Mesothelial cell of epicardium (in vitro differentiated cells): ENCODE data around the gene ATP6V0B. TPM values are rescaled to one million over a fixed set of nuclear protein-coding genes. Genes with fewer than 3 reads are reported as not detected.

Experiments used
- DNase-seq, 2 experiments: peaks; one replicate each; pipeline ENCODE4 v3.0.0; 2021; ENCODE audit warnings: low spot score in 2 of 2; ENCODE audit not compliant: unreplicated experiment in 2 of 2
- H3K27ac Mint-ChIP-seq: 2 replicates; pipeline ENCODE4 v1.8.0; 2021; ENCODE audit warnings: mixed read lengths
- H3K27me3 Mint-ChIP-seq: 2 replicates; pipeline ENCODE4 v1.8.0; 2021; ENCODE audit warnings: low read depth, mixed read lengths
- H3K36me3 Mint-ChIP-seq: 2 replicates; pipeline ENCODE4 v1.8.0; 2021; ENCODE audit warnings: mixed read lengths
- H3K4me1 Mint-ChIP-seq: 2 replicates; pipeline ENCODE4 v1.8.0; 2021; ENCODE audit warnings: mixed read lengths
- H3K4me3 Mint-ChIP-seq: 2 replicates; pipeline ENCODE4 v1.8.0; 2021; ENCODE audit warnings: mild to moderate bottlenecking, moderate library complexity, mixed read lengths
- H3K9me3 Mint-ChIP-seq: 2 replicates; pipeline ENCODE4 v1.8.0; 2021; ENCODE audit warnings: mixed read lengths
- total RNA-seq: library from RNA; stranded (reverse); gene quantifications from 3 replicates; pipeline ENCODE4 v1.2.1, GENCODE V29; 2021
- TF ChIP-seq, protein P1 (sequence below): fragments of 200-600 bp; sonication (generic); IDR thresholded peaks from one replicate; pipeline ENCODE4 v1.5.0; 2021; ENCODE audit warnings: antibody characterized with exemption; ENCODE audit not compliant: unreplicated experiment

ATP6V0B gene
- total RNA-seq, 1 donor from 2014 or later: 72.8 TPM

DNA sequence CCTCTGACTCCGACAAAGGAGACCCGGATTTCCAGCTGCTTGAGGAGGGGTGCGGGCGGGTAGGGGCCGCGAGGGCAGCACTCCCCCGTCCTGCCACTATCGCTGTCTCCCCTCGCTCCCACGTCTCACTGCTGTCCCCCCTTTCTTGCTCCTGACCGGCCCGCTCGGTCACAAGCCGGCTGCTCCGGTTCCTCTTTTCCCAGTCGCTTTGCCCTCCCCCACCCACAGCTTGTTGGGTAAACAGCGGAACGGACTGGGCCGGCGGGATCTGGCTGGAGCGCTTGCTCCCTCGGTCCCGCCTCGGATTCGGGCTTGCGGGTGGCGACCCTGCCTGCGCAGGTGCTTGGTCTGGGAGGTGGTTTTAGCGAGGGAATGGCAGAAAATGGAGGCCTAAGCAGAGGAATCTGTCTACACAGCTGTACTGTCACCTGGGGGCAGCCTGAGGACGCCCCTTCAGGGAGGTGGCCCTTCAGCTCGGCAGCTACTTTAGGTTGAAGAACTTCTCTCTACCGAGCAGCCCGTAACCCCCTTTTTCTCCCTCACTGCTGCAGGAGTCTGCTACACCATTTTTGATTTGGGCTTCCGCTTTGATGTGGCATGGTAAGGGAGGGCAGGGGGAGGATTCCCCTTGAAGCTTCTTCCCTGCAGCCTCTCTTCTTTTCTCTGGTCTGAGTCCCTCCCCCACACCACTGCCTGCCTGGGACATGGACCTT is 645 bp downstream of the ATP6V0B start:
- H3K27ac Mint-ChIP-seq: peak overlapping the region; percentile 82
- no peaks in the 10 kb centered on the region for H3K27me3 Mint-ChIP-seq
- H3K4me1 Mint-ChIP-seq: peaks cover 55% of the 10 kb centered on the region
- H3K9me3 Mint-ChIP-seq: no peaks in the 10 kb centered on the region
- DNase-seq: no peak
- H3K4me3 Mint-ChIP-seq: peak overlapping the region; percentile 89
- peaks cover 13% of the 10 kb centered on the region for H3K36me3 Mint-ChIP-seq
- TF ChIP-seq, protein P1, sequence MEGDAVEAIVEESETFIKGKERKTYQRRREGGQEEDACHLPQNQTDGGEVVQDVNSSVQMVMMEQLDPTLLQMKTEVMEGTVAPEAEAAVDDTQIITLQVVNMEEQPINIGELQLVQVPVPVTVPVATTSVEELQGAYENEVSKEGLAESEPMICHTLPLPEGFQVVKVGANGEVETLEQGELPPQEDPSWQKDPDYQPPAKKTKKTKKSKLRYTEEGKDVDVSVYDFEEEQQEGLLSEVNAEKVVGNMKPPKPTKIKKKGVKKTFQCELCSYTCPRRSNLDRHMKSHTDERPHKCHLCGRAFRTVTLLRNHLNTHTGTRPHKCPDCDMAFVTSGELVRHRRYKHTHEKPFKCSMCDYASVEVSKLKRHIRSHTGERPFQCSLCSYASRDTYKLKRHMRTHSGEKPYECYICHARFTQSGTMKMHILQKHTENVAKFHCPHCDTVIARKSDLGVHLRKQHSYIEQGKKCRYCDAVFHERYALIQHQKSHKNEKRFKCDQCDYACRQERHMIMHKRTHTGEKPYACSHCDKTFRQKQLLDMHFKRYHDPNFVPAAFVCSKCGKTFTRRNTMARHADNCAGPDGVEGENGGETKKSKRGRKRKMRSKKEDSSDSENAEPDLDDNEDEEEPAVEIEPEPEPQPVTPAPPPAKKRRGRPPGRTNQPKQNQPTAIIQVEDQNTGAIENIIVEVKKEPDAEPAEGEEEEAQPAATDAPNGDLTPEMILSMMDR: no peak

- H3K4me3 Mint-ChIP-seq: peak overlapping the region; percentile 89
- H3K9me3 Mint-ChIP-seq: no peaks in the 10 kb centered on the region
- peaks cover 13% of the 10 kb centered on the region for H3K36me3 Mint-ChIP-seq
- no peak for DNase-seq
- peak overlapping the region; percentile 70 for H3K27ac Mint-ChIP-seq
- H3K27me3 Mint-ChIP-seq: no peaks in the 10 kb centered on the region
- TF ChIP-seq, protein P1: no peak
- peaks cover 54% of the 10 kb centered on the region for H3K4me1 Mint-ChIP-seq
These were observed 1.3 kb downstream of the ATP6V0B start for GRCh38 chr1:43976045-43976444.

GRCh38 chr1:43976890-43977289 is 2.1 kb downstream of the ATP6V0B start:
- Mint-ChIP-seq H3K4me3 (peak overlapping the region; percentile 89), H3K4me1 (peaks cover 52% of the 10 kb centered on the region), H3K27ac (no peak overlapping the region), H3K27me3 (no peaks in the 10 kb centered on the region), H3K9me3 (no peaks in the 10 kb centered on the region), H3K36me3 (peaks cover 13% of the 10 kb centered on the region)
- no peak for DNase-seq
- TF ChIP-seq, protein P1: no peak

- no peaks in the 10 kb centered on the region for H3K27me3 Mint-ChIP-seq
- DNase-seq: no peak
- H3K36me3 Mint-ChIP-seq: peaks cover 13% of the 10 kb centered on the region
- H3K9me3 Mint-ChIP-seq: no peaks in the 10 kb centered on the region
- peak overlapping the region; percentile 89 for H3K4me3 Mint-ChIP-seq
- peaks cover 52% of the 10 kb centered on the region for H3K4me1 Mint-ChIP-seq
- TF ChIP-seq, protein P1: no peak
- no peak overlapping the region for H3K27ac Mint-ChIP-seq
These were observed 2.9 kb downstream of the ATP6V0B start for GRCh38 chr1:43977376-43978263.

- H3K36me3 Mint-ChIP-seq: peaks cover 12% of the 10 kb centered on the region
- no peak for DNase-seq
- peaks cover 52% of the 10 kb centered on the region for H3K4me1 Mint-ChIP-seq
- no peaks in the 10 kb centered on the region for H3K9me3 Mint-ChIP-seq
- H3K27me3 Mint-ChIP-seq: no peaks in the 10 kb centered on the region
- no peak overlapping the region for H3K27ac Mint-ChIP-seq
- TF ChIP-seq, protein P1: no peak
- peak overlapping the region; percentile 89 for H3K4me3 Mint-ChIP-seq
These were observed 3.4 kb downstream of the ATP6V0B start for GRCh38 chr1:43978264-43978550.
